HCT116 (cell line): Measurements from ENCODE around the gene GPD2.

Experiments used
- EZH2 ChIP-seq: fragments of 200-600 bp; sonication (generic); IDR thresholded peaks from 2 replicates; pipeline ENCODE4 v1.6.1; 2017; ENCODE audit warnings: antibody characterized with exemption, mixed run types
- EZH2phosphoT487 ChIP-seq: fragments of 200-600 bp; IDR thresholded peaks from 2 replicates; pipeline ENCODE4 v1.6.1; 2018; ENCODE audit warnings: antibody characterized with exemption, borderline replicate concordance
- TCF7L2 ChIP-seq: IDR thresholded peaks from 2 replicates; pipeline ENCODE4 v1.7.0; 2011; ENCODE audit warnings: borderline replicate concordance, inconsistent platforms; ENCODE audit not compliant: insufficient read depth, insufficient read length; ENCODE audit errors: extremely low read depth
- ZBTB33 ChIP-seq: IDR thresholded peaks from 2 replicates; pipeline ENCODE4 v1.6.1; 2011; ENCODE audit warnings: mild to moderate bottlenecking, low read length, moderate library complexity; ENCODE audit not compliant: insufficient replicate concordance; ENCODE audit errors: extremely low read depth

GRCh38 chr2:156423674-156424282 lies 12.4 kb upstream of the GPD2 start:
- no peak for TF ChIP-seq ZBTB33
- no peak for TF ChIP-seq EZH2phosphoT487
- no peak for TF ChIP-seq TCF7L2
- no peak for TF ChIP-seq EZH2
